GM12873 (cell line): ENCODE results near the gene NCOA3.

ENCODE experiments used
- CTCF ChIP-seq: IDR thresholded peaks from 2 replicates; pipeline ENCODE4 v1.5.1; 2012; ENCODE audit warnings: low read depth, mild to moderate bottlenecking, moderate library complexity, low read length, control low read depth; ENCODE audit not compliant: insufficient read depth; ENCODE audit errors: missing control alignments

Gene NCOA3

GRCh38 chr20:47654370-47654769 lies 152.7 kb downstream of the NCOA3 start:
- no peak for TF ChIP-seq CTCF

- no peak for TF ChIP-seq CTCF
These were observed 153.9 kb downstream of the NCOA3 start for GRCh38 chr20:47655635-47656034.

GRCh38 chr20:47656318-47656717 lies 154.6 kb downstream of the NCOA3 start:
- no peak for TF ChIP-seq CTCF

GRCh38 chr20:47659904-47660601 lies 158.4 kb downstream of the NCOA3 start:
- no peak for TF ChIP-seq CTCF

- no peak for TF ChIP-seq CTCF
These were observed 158.9 kb downstream of the NCOA3 start for GRCh38 chr20:47660602-47660905.

GRCh38 chr20:47660983-47661700 lies 159.5 kb downstream of the NCOA3 start:
- TF ChIP-seq CTCF: no peak

GRCh38 chr20:47661714-47662113 lies 160.0 kb downstream of the NCOA3 start:
- TF ChIP-seq CTCF: no peak
